ENCODE measurements around the gene PPP6R3.
"Not testable (repeated sequence)": the region's sequence is repeated elsewhere in the genome, so short reads cannot be mapped to it uniquely, and the experiment has no call there.

Gene PPP6R3

GRCh38 chr11:68467201-68467834 is 6.8 kb downstream of the PPP6R3 start:
- peaks cover 36% of the 10 kb centered on the region for H3K4me1 ChIP-seq (ENCODE audit: control insufficient read depth, insufficient read depth, low read length)
- no peak overlapping the region for H3K4me3 ChIP-seq (ENCODE audit: low read depth, low read length)
- peaks cover 4% of the 10 kb centered on the region for H3K36me3 ChIP-seq (ENCODE audit: control insufficient read depth, insufficient read depth, low read length)
- no peak overlapping the region for H3K9ac ChIP-seq (ENCODE audit: low read depth, low read length)
- H3K9me3 ChIP-seq (ENCODE audit: control insufficient read depth, insufficient read depth, low read length), result no peaks in the 10 kb centered on the region
- H3K27me3 ChIP-seq (ENCODE audit: control insufficient read depth, insufficient read depth, low read length), result no peaks in the 10 kb centered on the region

- no peaks in the 10 kb centered on the region for H3K9me3 ChIP-seq (ENCODE audit: control insufficient read depth, insufficient read depth, low read length)
Measured at GRCh38 chr11:68468217-68468828, 7.8 kb downstream of the PPP6R3 start.

GRCh38 chr11:68469122-68469521 is 8.6 kb downstream of the PPP6R3 start:
- Histone ChIP-seq H3K36me3 (ENCODE audit: control insufficient read depth, insufficient read depth, low read length) (peaks cover 4% of the 10 kb centered on the region), H3K27me3 (ENCODE audit: control insufficient read depth, insufficient read depth, low read length) (no peaks in the 10 kb centered on the region), H3K9me3 (ENCODE audit: control insufficient read depth, insufficient read depth, low read length) (no peaks in the 10 kb centered on the region), H3K4me3 (ENCODE audit: low read depth, low read length) (no peak overlapping the region), H3K4me1 (ENCODE audit: control insufficient read depth, insufficient read depth, low read length) (peaks cover 48% of the 10 kb centered on the region), H3K9ac (ENCODE audit: low read depth, low read length) (no peak overlapping the region)

More at GRCh38 chr11:68468217-68468828, 7.8 kb downstream of the PPP6R3 start:
- no peak overlapping the region for H3K4me3 ChIP-seq (ENCODE audit: low read depth, low read length)
- H3K27me3 ChIP-seq (ENCODE audit: control insufficient read depth, insufficient read depth, low read length), result no peaks in the 10 kb centered on the region
- H3K4me1 ChIP-seq (ENCODE audit: control insufficient read depth, insufficient read depth, low read length), result peaks cover 40% of the 10 kb centered on the region
- H3K36me3 ChIP-seq (ENCODE audit: control insufficient read depth, insufficient read depth, low read length), result peaks cover 4% of the 10 kb centered on the region
- H3K9ac ChIP-seq (ENCODE audit: low read depth, low read length), result no peak overlapping the region

DNA sequence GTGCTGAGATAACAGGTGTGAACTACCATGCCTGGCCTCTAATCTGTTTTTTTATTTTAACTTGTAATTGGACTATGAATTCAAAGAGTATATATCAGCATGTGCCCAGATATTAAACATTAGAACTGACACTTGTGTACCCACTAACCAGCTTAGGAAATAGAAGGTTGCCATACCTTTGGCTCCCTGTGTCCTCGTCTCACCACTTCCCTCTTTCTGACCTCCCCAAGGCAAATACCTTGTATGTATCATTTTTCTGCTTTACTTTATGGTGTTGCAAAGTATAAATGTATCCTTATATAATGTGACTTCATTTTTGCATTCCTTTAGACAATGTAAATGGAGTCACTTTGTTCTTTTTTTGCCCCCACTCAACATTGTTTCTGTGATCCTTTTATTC is 9.1 kb downstream of the PPP6R3 start:
- H3K9ac ChIP-seq (ENCODE audit: low read depth, low read length), result no peak overlapping the region
- H3K27me3 ChIP-seq (ENCODE audit: control insufficient read depth, insufficient read depth, low read length), result no peaks in the 10 kb centered on the region
- peaks cover 51% of the 10 kb centered on the region for H3K4me1 ChIP-seq (ENCODE audit: control insufficient read depth, insufficient read depth, low read length)
- H3K36me3 ChIP-seq (ENCODE audit: control insufficient read depth, insufficient read depth, low read length), result peaks cover 4% of the 10 kb centered on the region
- no peaks in the 10 kb centered on the region for H3K9me3 ChIP-seq (ENCODE audit: control insufficient read depth, insufficient read depth, low read length)
- no peak overlapping the region for H3K4me3 ChIP-seq (ENCODE audit: low read depth, low read length)

DNA sequence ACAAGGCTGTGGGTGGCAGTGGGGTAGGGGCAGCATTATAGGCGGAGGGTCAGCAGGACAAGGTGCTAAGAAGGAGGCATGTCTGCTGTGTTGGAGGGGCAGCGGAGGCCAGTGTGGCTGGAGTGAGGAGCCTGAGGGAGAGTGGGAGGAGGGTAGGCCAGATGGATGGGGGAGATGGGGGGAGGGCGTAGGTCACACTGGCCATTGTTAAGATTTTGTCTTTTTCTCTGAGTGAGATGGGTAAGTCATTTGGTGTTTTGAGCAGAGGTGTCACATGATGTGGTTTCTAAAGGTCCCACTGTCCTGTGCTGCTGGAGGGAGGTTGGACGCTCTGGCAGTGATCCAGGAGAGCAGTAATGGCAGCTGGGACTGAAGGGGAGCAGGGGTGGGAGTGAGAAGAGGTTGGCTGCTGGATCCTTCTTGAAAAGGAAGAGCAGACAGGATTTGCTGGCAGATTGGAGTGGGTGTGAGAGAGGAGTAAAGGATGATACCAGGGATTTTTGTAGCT is 9.8 kb downstream of the PPP6R3 start:
- peaks cover 4% of the 10 kb centered on the region for H3K36me3 ChIP-seq (ENCODE audit: control insufficient read depth, insufficient read depth, low read length)
- peaks cover 51% of the 10 kb centered on the region for H3K4me1 ChIP-seq (ENCODE audit: control insufficient read depth, insufficient read depth, low read length)
- H3K9me3 ChIP-seq (ENCODE audit: control insufficient read depth, insufficient read depth, low read length), result no peaks in the 10 kb centered on the region
- H3K4me3 ChIP-seq (ENCODE audit: low read depth, low read length), result no peak overlapping the region
- no peak overlapping the region for H3K9ac ChIP-seq (ENCODE audit: low read depth, low read length)
- no peaks in the 10 kb centered on the region for H3K27me3 ChIP-seq (ENCODE audit: control insufficient read depth, insufficient read depth, low read length)

GRCh38 chr11:68471360-68472340 is 11.1 kb downstream of the PPP6R3 start:
- Histone ChIP-seq H3K9me3 (ENCODE audit: control insufficient read depth, insufficient read depth, low read length) (no peaks in the 10 kb centered on the region), H3K36me3 (ENCODE audit: control insufficient read depth, insufficient read depth, low read length) (peaks cover 4% of the 10 kb centered on the region), H3K27me3 (ENCODE audit: control insufficient read depth, insufficient read depth, low read length) (no peaks in the 10 kb centered on the region), H3K9ac (ENCODE audit: low read depth, low read length) (no peak overlapping the region), H3K4me1 (ENCODE audit: control insufficient read depth, insufficient read depth, low read length) (peaks cover 51% of the 10 kb centered on the region), H3K4me3 (ENCODE audit: low read depth, low read length) (no peak overlapping the region)

DNA sequence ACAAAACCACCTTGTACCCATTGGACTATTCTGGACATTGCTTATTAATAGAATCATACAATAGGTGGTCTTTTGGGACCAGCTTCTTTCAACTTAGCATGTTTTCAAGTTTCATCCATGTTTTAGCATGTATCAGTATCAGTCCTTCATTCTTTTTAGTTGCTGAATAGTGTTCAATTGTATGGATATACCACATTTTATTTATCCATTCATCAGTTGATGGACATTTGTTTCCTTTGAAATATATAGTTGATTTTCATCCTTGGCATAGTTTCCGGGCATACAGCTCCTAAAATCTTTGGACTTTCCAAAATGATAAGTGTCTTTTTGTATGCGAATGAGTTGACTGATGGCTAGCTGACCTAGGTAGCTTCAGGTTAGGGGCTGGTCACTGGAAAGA is 12.2 kb downstream of the PPP6R3 start:
- Histone ChIP-seq H3K9ac (ENCODE audit: low read depth, low read length) (no peak overlapping the region), H3K4me3 (ENCODE audit: low read depth, low read length) (no peak overlapping the region), H3K27me3 (ENCODE audit: control insufficient read depth, insufficient read depth, low read length) (no peaks in the 10 kb centered on the region), H3K36me3 (ENCODE audit: control insufficient read depth, insufficient read depth, low read length) (peaks cover 4% of the 10 kb centered on the region), H3K4me1 (ENCODE audit: control insufficient read depth, insufficient read depth, low read length) (peaks cover 47% of the 10 kb centered on the region), H3K9me3 (ENCODE audit: control insufficient read depth, insufficient read depth, low read length) (no peaks in the 10 kb centered on the region)

DNA sequence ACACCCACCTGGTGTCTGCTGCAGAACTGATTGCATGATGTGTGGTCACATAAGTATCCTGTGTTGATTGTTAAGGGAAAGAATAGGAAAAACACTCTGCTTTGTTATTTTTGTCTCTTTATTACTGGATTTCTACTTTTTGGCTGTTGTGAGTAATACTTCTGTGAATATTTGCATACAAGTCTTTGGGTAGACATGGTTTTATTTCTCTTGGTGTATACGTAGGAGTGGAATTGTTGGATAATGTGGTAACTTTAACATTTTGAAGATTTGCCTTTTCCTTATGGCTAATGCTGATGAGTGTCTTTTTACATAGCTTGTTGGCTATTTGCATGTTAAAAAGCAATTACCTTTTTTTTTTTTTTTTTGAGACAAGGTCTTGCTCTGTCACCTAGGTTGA is 13.1 kb downstream of the PPP6R3 start:
- peaks cover 4% of the 10 kb centered on the region for H3K36me3 ChIP-seq (ENCODE audit: control insufficient read depth, insufficient read depth, low read length)
- H3K9ac ChIP-seq (ENCODE audit: low read depth, low read length), result no peak overlapping the region
- no peaks in the 10 kb centered on the region for H3K9me3 ChIP-seq (ENCODE audit: control insufficient read depth, insufficient read depth, low read length)
- no peak overlapping the region for H3K4me3 ChIP-seq (ENCODE audit: low read depth, low read length)
- no peaks in the 10 kb centered on the region for H3K27me3 ChIP-seq (ENCODE audit: control insufficient read depth, insufficient read depth, low read length)
- peaks cover 39% of the 10 kb centered on the region for H3K4me1 ChIP-seq (ENCODE audit: control insufficient read depth, insufficient read depth, low read length)

DNA sequence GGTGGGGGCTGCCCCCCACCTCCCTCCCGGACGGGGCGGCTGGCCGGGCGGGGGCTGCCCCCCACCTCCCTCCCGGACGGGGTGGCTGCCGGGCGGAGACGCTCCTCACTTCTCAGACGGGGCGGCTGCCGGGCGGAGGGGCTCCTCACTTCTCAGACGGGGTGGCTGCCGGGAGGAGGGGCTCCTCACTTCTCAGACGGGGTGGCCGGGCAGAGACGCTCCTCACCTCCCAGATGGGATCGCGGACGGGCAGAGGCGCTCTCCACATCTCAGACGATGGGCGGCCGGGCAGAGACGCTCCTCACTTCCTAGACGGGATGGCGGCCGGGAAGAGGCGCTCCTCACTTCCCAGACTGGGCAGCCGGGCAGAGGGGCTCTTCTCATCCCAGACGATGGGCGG is 15.1 kb downstream of the PPP6R3 start:
- not testable (repeated sequence) for H3K27me3 ChIP-seq (ENCODE audit: control insufficient read depth, insufficient read depth, low read length); H3K4me3 ChIP-seq (ENCODE audit: low read depth, low read length); H3K9me3 ChIP-seq (ENCODE audit: control insufficient read depth, insufficient read depth, low read length); H3K9ac ChIP-seq (ENCODE audit: low read depth, low read length); H3K36me3 ChIP-seq (ENCODE audit: control insufficient read depth, insufficient read depth, low read length)
- peaks cover 31% of the 10 kb centered on the region for H3K4me1 ChIP-seq (ENCODE audit: control insufficient read depth, insufficient read depth, low read length)

GRCh38 chr11:68479390-68479789 is 18.8 kb downstream of the PPP6R3 start:
- H3K4me3 ChIP-seq (ENCODE audit: low read depth, low read length), result no peak overlapping the region
- H3K9me3 ChIP-seq (ENCODE audit: control insufficient read depth, insufficient read depth, low read length), result no peaks in the 10 kb centered on the region

GRCh38 chr11:68480193-68480592 is 19.6 kb downstream of the PPP6R3 start:
- H3K9ac ChIP-seq (ENCODE audit: low read depth, low read length), result no peak overlapping the region
- H3K36me3 ChIP-seq (ENCODE audit: control insufficient read depth, insufficient read depth, low read length), result no peaks in the 10 kb centered on the region
- H3K4me1 ChIP-seq (ENCODE audit: control insufficient read depth, insufficient read depth, low read length), result peaks cover 13% of the 10 kb centered on the region
- H3K9me3 ChIP-seq (ENCODE audit: control insufficient read depth, insufficient read depth, low read length), result no peaks in the 10 kb centered on the region
- H3K4me3 ChIP-seq (ENCODE audit: low read depth, low read length), result no peak overlapping the region
- no peaks in the 10 kb centered on the region for H3K27me3 ChIP-seq (ENCODE audit: control insufficient read depth, insufficient read depth, low read length)

More at GRCh38 chr11:68479390-68479789, 18.8 kb downstream of the PPP6R3 start:
- no peaks in the 10 kb centered on the region for H3K27me3 ChIP-seq (ENCODE audit: control insufficient read depth, insufficient read depth, low read length)
- peaks cover 14% of the 10 kb centered on the region for H3K4me1 ChIP-seq (ENCODE audit: control insufficient read depth, insufficient read depth, low read length)
- no peak overlapping the region for H3K9ac ChIP-seq (ENCODE audit: low read depth, low read length)
- no peaks in the 10 kb centered on the region for H3K36me3 ChIP-seq (ENCODE audit: control insufficient read depth, insufficient read depth, low read length)

Measured in iPS-15b (cell line).